GM20431 (cell line): ENCODE data around the gene LRRC4.

ENCODE experiments used
- in situ Hi-C: fragments of 300-500 bp; cut with MseI, MboI; formaldehyde crosslinking; loops from one replicate; pipeline ENCODE4 v1.15.0; 2020; ENCODE audit warnings: low sequenced_read_pairs; ENCODE audit not compliant: unreplicated experiment

LRRC4 gene

DNA sequence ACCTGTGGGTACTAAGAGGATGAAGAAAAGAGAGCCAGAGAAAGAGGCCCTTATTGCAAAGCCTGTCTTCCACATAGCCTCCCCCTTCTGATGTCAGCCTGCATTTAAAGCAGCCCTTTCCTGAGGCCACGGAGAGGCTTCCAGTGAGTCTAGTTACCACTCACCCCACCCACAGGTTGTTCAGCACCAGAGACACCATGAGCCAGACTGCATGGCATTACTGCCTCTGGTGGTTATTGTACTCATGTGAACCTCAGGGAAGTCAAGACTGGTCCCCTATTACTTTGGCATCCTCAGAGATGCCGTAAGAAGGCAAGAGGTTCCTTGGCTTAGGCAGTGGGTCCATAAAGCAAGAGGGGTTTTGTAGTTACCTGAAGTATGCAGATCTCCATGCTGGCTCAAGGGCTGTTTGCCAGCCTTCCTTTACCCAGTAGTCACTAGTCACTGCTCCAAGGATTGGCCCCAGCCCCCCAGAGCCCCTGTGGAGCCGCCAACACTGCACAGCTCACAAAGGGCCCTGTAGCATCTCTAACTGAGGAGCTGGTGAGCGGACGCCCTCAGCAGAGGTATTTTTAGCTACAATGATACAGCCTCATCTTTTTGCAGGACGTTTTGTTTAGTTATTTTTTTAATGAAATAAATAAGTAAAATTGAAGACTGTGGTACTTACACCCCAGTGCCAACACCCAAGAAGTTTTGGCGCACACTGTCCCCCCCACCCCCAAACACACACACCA is 20.7 kb downstream of the LRRC4 start:
- in situ Hi-C loops: no loop called here

DNA sequence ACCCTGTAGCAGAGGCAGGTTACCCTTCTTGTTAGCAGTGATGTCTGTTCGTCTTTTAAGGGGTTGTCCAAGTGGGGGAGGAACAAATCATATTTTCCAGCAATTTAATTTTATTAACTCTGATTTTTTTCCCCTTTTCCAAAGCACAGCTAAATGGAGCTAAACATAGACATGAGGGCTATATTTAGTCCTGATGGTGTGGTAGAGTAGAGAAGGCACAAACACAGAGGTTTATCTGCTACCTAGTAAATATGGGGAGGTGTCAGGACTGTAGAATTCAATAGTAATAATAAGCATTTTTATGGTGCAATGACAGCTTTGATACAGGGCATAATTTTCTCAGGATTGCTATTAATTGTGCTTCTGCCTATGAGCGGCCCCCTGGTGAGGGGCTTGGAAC is 22.5 kb downstream of the LRRC4 start:
- in situ Hi-C loops: no loop called here

DNA sequence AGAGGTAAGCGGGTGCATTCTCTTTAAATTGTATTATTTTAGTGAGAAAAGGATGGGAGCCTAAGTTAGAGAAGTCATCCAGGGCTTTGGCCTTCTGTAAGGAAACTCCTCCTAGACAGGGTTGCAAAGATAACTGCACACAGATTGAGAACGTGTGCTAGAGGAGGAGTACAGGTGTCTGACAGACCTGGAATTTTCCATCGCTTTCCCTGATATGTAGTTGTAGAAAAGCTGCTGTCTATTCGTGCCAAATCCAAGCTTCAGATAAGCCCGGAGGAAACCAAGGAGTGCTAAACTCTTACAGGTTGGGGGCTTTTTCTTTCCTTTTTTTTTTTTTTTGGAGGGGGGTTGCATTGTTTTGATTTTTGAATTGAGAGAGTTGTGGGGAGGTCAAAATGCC is 23.1 kb downstream of the LRRC4 start:
- in situ Hi-C loops: no loop called here

DNA sequence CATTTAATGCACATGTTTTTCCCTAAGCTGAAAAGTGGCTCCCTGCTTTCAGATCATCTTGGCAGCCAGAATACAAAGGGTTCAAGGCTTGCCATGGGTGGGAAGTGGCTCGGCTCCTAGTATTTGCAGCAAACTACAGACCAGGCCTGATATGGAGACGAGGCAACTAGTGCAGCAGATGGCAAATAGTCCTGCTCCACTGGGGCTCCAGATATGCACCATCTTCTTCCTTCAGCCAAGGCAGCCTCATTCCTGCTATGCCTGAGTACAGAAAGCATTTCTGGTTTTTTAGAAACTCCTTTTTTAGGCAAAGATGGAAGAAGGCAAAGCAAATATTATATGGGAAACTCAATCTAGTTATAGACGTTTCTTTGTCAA is 23.9 kb downstream of the LRRC4 start:
- in situ Hi-C loops: no loop called here

DNA sequence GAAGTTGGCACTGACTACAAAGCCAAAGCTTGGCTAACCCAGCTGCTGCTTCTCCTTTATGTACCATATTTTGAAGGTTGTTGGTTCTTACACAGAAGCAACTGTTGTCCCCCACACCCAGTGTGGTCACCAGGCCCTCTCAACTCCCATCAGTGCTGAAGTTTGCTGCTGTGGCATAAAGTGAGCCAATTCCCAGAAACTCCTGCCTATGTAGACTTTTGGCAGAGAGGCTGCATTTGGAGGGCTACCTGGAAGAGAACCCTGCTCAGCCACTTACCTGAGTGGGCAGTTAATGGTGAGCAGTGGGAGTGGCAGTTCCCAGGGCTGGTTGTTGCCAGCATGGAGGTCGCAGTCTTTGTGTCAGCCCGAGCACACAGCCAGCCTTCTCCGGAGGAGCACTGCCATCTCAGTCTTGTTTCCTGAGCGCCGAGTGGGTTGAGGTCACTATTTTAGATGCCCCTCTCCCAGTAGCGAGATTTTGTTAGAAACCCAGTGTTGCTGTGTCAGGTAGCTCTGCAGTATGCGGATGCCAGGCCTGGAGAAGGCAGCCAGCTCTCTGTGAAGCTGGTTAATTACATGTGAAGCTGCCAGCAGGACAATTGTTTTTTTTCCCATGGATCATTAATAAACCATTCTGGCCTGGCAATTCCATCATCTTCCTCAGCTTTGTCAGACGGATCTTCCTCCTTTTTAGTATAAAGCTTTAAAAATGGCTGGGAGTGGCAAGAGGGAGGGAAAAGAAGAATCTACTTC is 24.5 kb downstream of the LRRC4 start:
- in situ Hi-C loops: no loop called here

DNA sequence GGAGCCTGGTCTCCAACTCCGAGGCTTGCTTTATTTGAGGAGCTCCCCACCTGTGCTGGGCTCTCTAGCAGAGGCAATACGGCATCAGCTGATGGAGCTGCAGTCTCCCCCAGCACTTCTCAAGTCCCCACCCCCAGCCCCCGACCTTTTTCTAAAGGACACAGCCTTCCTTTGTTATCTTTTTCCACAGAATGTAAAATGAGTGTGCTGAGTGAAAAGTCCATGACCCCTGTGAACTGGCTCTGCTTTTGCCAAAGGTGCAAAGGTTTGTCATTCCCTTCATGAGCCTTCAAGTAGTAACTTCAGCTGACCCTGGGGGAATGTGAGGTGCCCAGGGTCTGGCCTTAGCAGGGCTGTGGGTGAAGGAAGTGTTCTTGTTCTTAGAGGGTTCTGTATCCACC is 25.5 kb downstream of the LRRC4 start:
- in situ Hi-C loops: no loop called here

DNA sequence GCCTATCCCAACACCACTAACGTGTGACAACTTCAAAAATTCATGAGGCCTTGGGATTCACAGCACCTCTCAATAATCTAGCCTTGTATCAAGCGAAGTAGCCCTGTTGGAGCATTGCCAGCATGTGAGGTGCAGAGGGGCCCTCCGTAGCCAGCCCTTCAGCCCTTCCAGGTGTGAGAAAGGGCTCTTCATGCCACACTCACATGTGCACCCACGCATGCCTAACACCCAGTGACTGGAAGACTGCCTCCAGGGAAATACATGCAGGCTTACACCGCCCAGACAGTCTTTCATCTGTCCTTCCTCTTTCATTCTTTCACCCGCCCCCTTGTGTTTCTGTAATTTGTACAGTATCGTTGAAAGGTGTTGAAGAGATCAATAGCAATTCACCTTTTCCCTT is 26.1 kb downstream of the LRRC4 start:
- in situ Hi-C loops: no loop called here

DNA sequence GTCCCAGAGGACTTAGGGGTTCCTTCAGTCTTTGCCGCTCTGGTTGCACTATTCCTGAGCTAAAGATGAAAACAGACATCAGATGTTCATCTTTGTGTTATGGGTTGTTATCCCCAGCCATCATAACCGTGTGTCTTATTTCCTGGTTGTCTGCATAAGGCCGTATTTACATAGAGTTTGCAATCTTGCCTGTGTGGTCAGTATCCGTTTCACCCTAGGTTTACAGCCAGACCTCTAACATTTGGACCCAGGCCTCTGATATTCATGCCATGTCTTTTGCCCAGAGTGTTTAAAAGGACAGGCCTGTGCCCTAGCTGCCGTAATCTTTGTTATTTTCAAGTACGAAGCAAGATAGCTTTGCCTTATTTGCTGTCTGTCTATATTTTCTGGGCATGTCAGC is 26.6 kb downstream of the LRRC4 start:
- in situ Hi-C loops: no loop called here

DNA sequence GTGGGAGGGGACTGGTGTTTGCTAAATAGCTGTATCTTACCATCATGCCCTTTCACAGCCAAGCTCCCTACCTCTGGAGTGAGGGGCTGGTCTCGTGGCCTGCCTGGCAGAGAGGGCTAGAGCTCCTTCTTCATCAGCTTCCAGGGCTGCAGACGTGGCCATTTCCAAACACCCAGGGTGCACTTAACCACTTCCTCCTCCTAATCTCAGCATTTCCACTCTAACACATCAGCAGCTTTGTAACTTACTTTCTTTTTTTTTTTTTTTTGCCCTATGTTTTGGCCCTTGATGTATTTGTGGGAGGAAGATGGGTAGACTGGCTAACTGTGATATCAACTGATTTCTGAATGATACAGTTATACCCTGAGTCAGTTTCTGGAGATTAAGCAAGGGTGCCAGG is 27.4 kb downstream of the LRRC4 start:
- in situ Hi-C loops: no loop called here

DNA sequence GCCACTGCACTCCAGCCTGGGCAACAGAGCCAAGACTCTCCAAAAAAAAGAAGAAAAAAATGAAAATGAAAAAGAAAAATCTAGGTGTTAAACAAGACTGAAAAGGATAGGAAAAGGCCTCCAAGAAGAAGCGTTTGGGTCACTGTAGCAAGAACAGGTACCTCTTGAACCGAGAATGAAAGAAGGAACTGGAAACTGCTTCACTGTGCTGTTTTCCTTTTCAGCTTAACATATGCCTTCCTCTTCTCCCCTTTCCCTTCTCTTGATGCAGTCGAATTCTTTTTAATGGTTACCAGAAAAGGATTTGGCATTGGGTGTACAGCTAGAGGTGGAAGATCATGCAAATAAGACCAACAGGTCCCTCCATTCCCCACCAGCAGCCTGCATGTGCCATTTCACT is 28.1 kb downstream of the LRRC4 start:
- in situ Hi-C loops: no loop called here

DNA sequence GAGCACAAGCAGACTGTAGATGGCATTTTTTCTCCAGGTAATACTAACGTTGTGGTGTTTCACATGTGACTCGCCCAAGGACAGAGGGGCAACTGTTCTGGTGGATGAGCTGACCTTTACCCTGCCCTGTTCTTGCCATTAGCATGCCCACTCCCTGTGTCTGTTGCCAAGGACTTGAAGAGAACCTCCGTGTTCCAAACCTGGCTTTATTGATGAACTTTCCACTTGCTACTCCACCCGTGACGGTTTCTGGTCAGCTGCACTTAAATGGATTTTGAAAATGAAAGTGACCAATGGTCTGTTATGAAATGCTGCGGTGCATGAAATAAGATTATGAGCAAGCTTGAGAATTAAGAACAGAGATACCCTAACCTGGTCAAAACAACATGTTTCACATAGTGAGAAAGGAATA is 30.4 kb downstream of the LRRC4 start:
- in situ Hi-C loops: no loop called here

DNA sequence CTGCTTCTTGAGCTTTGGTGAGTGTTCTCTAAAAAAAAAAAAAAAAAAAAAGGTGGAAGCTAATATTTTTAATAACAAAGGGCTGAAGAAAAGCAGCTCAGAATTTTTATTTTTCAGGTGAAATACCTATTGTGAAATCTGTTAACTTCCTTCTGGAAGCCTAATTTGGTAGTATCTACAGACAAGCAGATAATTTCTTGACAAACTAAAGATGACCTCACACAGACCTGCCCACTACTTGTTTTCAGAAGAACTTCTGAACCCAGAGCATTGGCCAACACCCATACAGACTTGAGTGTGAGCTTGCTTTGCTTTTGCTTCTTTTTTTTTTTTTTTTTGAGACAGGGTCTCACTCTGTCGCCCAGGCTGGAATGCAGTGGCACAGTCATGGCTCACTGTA is 31.2 kb downstream of the LRRC4 start:
- in situ Hi-C loops: no loop called here

DNA sequence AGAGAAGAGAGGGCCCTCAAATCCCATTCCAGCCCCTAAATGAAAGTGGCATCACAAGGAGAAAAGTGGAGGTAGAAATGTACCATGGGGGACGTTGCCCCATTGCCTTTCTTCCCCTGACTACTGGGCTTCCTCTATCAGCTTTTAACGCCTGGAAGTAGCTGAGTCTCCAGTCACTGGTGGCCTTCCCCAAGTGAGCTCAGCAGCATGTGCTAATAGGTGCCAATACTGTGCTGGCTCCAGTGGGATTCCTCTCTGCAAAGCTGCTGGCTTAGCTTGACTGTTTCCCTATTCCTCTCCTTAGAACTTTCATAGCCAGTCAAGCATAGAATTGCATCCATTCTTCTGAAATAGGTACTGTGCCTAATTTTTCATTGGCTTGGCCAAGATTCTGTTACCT is 32.6 kb downstream of the LRRC4 start:
- in situ Hi-C loops: no loop called here

DNA sequence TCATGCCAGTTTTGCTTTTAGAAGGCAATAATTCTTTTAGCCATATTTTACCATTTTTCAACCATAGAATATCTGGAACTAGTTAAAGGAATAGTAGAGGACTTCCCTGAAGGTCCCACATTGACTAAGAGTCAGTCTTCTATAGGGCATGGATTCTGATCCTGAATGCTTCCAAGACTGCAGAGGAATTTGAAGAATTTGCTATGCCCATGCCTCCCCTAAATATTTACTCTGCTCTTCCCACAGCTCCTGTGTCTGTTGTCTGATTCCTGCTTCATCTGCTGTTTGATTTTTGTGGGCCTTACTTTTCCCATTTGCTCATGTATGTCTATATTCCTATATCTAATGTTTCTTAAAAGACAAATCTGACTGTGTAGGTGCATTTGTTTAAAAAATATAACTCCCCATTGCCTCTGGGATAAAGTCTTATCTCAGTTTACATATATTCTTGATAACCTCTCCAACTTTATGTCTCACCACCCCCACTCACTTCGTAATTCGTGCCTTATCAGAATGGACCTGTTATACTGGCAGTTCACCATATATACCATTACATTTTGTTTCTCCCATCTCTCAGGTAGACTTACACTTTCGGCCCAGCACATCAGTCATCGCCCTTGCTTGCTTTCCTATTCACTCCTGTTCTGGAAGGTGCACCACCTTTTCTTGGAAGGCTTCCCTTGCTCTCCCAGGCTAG is 33.9 kb downstream of the LRRC4 start:
- in situ Hi-C loops: no loop called here

DNA sequence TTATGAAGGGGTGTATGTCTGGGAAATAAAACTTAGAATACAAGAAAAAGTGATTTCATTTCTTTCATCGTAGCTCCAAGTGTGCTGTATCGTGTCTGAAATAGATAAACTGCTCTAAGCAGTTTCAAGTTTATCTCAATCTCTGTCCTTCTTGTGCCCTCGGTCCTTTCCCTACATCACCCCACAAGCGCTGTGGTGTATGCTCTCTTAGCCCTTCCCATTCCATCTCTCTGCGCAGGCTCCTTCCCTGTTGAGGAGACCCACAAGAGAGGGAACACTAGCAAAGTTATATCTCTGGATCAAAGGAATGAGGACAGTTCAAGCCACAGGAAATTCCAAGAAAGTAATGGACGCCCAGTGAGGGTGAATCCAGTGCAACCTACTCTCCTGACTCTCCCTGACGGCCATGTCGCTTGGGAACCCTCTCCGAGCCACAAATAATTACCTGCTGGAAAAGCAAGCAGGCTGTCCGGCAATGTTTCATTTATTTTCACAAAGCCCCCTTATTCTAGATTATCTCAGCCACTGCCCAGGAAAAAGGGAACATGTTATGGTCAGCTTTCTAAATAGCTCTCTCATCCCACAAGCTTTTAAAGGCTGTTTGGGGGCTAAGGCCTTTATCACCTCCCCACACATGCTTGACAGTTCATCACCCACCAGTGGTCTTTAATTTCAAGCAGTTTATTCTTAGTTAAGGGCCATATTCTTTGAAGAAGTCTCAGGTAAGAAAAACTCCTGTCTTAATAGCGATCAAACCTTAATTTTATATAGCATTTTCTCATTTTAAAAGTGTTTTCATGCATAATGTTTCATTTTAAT is 34.8 kb downstream of the LRRC4 start:
- in situ Hi-C loops: no loop called here

DNA sequence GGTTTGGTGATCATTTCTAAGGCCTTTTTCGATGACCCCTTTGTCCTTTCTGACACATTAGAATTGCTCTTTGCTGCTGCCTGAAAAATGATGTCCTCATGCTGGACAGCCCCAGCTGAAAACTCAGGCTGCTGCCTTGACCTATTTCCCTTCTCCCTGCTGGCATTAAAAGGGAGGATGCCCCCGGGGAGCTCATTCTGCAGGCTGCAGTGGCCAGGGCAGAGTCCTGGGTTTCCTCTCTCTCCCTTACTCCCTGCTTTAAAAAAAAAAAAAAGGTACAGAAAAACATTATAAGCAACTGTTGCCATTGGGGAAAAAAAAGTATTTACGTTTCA is 35.4 kb downstream of the LRRC4 start:
- in situ Hi-C loops: no loop called here

DNA sequence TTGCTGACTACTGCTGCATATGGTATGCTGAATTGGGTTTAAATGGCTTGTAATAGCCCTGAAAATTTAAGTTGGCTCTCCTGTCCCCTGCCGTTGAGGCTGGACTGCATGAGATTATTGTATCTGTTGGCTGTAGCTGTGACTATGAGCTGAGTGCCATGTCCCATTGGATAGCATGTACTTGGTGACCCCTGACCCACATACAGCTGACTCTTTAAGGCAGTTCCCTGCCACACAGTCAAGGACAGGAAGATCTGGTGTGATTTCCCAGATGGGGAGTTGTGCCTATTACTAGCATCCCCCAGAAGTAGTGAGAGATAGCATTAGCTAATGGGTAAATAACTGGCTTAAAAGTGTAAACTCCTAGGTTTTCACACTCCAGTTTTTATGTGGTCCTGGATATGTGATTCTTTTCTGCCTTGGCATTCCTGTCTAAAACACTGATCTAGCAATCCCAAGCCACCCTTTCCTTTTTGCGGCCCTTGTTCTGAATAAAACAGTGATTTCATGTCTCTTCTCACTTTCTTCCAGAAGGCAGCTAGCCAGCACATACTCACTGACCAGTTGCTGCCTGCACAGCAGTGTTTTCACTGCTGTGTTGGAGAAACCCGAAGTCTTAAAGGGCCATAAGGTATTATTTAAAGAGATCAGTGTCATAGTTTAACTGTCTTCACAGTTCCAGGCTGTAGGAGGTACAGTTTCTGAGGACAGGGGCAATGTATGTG is 35.9 kb downstream of the LRRC4 start:
- in situ Hi-C loops: no loop called here

DNA sequence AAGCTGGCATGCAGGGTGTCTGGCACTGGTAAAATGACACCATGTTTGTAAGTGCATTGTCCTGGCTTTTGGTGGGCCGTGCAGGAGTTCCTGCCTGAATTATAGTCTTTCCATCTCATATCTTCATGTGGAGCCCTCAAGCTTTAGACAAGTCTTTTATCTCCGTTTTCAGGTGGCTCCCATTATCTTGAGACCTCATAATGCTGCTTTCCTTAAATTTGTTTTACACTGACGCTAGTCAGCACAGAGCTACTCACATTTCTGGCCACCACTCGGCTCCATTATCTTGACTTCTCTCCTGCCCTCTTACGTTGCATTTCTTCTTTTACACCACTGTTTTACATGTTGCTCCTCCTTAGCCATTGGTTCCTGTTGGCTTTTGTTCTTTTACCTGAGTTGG is 37.2 kb downstream of the LRRC4 start:
- in situ Hi-C loops: no loop called here

DNA sequence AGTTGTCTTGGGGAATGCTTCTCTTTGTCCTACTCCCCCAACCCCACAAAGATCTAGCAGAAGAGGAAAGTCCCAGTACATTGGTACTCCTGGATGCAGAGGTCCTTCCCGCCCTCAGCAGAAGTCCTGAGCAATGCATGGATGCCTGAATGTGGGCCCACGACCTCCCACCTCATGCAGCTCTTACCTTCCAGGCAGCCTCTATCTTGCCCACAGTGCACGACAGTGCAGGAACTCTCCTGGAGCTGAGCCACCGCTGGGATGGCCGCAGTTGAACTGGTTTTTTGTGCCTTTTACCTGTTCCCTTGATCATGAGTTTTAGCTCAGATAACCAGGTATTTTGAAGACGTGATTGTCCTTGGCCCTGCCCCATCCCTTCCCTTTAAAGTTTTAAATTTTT is 37.9 kb downstream of the LRRC4 start:
- in situ Hi-C loops: no loop called here

DNA sequence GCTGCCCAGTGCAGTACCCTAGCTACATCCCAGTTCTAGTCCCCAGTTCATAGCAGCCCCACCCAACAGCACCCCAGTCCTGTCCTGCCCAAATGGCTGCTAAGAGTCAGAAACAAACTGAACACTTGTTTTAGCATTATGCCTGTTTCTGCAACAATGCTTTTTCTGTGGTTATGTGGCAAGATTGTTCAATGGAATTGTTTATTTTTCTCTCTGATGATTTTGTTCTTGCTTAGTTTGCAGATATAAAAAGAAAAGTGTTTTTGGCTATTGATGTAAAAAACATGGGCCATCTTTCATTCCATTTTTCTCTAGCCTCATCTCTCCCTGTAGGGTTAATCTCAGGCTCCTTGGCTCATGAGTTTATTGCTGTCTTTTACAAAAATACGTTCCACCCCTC is 42.5 kb downstream of the LRRC4 start:
- in situ Hi-C loops: no loop called here
